ENCODE results near the gene TAOK1. TPM values are rescaled to one million over a fixed set of nuclear protein-coding genes. Genes with fewer than 3 reads are reported as not detected.

Gene TAOK1
- total RNA-seq, 1 donor from 2014 or later = 87.1 TPM

DNA sequence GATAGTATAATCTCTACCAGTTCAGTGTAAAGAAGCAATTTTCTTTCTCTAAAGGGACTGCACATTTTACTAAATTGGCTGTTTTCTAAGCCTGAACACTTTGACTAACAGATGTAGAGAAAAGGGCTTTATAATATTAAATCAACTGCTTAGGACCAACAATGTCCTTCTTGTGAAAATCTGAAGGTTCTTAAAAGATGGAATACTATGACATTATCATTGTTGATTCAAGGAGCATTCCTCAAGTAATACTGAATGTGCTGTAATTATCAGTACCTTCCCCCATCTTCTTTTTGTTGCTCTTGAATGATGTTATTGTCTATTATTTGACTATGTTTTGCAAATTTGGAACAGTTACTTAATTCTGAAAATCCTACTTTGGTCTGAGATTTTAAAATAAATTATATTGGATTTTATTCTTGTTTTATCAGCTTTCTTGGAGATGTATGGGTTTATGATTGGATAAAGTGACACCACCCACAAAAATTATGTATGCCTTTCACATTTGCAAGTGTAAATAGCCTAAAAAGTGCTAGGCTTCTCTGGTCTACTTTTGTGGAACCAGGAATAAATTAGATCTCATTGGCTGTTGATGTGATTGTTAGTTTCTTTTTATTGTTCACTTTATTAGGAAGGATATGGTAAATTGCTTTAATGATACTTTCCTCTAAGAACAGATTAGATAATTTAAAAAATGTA lies 53.0 kb downstream of the TAOK1 start:
- Mint-ChIP-seq H3K27me3 (ENCODE audit: low read depth) (no peaks in the 10 kb centered on the region), H3K4me1 (ENCODE audit: low read depth) (peaks cover 59% of the 10 kb centered on the region), H3K4me3 (ENCODE audit: unreplicated experiment) (no peak overlapping the region), H3K36me3 (ENCODE audit: low read depth) (peaks cover 1% of the 10 kb centered on the region), H3K27ac (ENCODE audit: unreplicated experiment) (no peak overlapping the region), H3K9me3 (ENCODE audit: low read depth) (no peaks in the 10 kb centered on the region)
- DNase-seq (ENCODE audit: low spot score) = no peak
- TF ChIP-seq, protein P1, sequence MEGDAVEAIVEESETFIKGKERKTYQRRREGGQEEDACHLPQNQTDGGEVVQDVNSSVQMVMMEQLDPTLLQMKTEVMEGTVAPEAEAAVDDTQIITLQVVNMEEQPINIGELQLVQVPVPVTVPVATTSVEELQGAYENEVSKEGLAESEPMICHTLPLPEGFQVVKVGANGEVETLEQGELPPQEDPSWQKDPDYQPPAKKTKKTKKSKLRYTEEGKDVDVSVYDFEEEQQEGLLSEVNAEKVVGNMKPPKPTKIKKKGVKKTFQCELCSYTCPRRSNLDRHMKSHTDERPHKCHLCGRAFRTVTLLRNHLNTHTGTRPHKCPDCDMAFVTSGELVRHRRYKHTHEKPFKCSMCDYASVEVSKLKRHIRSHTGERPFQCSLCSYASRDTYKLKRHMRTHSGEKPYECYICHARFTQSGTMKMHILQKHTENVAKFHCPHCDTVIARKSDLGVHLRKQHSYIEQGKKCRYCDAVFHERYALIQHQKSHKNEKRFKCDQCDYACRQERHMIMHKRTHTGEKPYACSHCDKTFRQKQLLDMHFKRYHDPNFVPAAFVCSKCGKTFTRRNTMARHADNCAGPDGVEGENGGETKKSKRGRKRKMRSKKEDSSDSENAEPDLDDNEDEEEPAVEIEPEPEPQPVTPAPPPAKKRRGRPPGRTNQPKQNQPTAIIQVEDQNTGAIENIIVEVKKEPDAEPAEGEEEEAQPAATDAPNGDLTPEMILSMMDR (IDR thresholded peaks at IDR 0.05) = no peak

DNA sequence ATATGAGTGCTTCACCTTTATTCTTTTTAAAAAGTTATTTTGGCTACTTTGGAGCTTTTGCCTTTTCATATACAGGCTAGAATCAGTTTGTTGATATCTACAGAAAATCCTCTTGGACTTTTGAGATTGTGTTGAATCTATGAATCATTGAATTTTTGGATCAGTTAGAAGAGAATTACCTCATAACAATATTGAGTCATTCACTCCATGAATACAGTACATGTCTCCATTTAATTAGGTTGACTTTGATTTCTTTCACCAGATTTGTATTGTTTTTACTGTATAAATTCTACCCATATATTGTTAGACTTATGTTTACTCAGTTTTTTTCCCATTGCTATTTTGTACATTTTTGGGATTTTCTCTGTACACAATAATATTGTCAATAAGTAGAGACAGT lies 54.4 kb downstream of the TAOK1 start:
- no peak for DNase-seq (ENCODE audit: low spot score)
- peaks cover 66% of the 10 kb centered on the region for H3K4me1 Mint-ChIP-seq (ENCODE audit: low read depth)
- H3K27ac Mint-ChIP-seq (ENCODE audit: unreplicated experiment) = peak overlapping the region; percentile 78
- no peaks in the 10 kb centered on the region for H3K27me3 Mint-ChIP-seq (ENCODE audit: low read depth)
- H3K36me3 Mint-ChIP-seq (ENCODE audit: low read depth) = peaks cover 1% of the 10 kb centered on the region
- no peaks in the 10 kb centered on the region for H3K9me3 Mint-ChIP-seq (ENCODE audit: low read depth)
- no peak overlapping the region for H3K4me3 Mint-ChIP-seq (ENCODE audit: unreplicated experiment)
- TF ChIP-seq, protein P1 (IDR thresholded peaks at IDR 0.05) = no peak

DNA sequence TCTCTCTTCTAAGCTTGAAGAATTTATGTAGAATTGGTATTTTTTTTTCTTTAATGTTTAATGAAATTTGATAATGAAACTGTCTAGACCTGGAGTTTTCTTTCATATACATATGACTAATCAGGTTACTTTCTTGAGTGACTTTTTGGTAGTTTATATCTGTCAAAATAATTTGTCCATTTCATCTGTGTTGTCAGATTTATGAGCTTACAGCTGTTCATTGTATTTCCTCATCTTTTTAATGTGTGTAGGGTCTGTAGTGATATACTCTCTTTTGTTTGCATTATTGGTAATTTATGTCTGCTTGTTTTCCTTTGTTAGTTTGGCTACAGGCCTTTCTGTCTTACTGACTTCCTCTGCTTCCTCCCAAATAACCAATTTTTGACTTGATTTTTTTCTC lies 55.7 kb downstream of the TAOK1 start:
- no peak for DNase-seq (ENCODE audit: low spot score)
- Mint-ChIP-seq H3K27me3 (ENCODE audit: low read depth) (no peaks in the 10 kb centered on the region), H3K27ac (ENCODE audit: unreplicated experiment) (peak overlapping the region; percentile 78), H3K9me3 (ENCODE audit: low read depth) (no peaks in the 10 kb centered on the region), H3K36me3 (ENCODE audit: low read depth) (peaks cover 1% of the 10 kb centered on the region), H3K4me3 (ENCODE audit: unreplicated experiment) (no peak overlapping the region), H3K4me1 (ENCODE audit: low read depth) (peaks cover 70% of the 10 kb centered on the region)
- TF ChIP-seq, protein P1 (IDR thresholded peaks at IDR 0.05) = no peak

DNA sequence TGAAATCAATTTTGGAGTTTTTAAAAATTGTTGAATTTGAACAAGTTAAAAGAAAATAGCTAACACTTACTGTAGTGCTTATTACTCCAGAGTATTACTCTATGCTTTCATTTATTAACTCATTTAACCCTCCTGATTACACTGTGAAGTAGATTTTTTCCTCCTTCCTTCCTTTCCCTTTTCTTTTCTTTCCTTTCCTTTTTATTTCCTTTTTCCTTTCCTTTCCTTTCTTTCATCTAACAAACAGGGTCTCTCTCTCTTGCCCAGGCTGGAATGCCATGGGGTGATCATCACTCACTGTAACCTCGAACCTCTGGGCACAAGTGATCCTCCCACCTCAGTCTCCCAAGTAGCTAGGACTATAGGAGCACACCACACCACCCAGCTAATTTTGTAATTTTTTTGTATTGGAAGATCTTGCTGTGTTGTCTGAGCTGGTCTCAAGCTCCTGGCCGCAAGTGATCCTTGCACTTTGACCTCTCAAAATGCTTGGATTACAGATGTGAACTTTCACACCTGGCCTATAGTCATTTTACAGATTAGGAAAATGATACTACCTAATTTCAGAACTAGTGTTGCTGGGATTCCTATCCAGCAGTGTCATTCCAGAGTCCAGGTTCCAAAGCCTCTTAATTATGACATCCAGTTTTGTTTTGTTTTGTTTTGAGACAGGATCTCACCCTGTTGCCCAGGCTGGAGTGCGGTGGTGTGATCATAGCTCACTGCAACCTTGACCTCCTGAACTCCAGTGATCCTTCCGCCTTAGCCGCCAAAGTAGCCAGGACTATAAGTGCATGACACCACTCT lies 59.9 kb downstream of the TAOK1 start:
- Mint-ChIP-seq H3K27ac (ENCODE audit: unreplicated experiment) (peak overlapping the region; percentile 45), H3K27me3 (ENCODE audit: low read depth) (no peaks in the 10 kb centered on the region), H3K4me1 (ENCODE audit: low read depth) (peaks cover 44% of the 10 kb centered on the region), H3K36me3 (ENCODE audit: low read depth) (peaks cover 9% of the 10 kb centered on the region), H3K4me3 (ENCODE audit: unreplicated experiment) (no peak overlapping the region), H3K9me3 (ENCODE audit: low read depth) (peaks cover 3% of the 10 kb centered on the region)
- TF ChIP-seq, protein P1 (IDR thresholded peaks at IDR 0.05) = no peak
- no peak for DNase-seq (ENCODE audit: low spot score)

DNA sequence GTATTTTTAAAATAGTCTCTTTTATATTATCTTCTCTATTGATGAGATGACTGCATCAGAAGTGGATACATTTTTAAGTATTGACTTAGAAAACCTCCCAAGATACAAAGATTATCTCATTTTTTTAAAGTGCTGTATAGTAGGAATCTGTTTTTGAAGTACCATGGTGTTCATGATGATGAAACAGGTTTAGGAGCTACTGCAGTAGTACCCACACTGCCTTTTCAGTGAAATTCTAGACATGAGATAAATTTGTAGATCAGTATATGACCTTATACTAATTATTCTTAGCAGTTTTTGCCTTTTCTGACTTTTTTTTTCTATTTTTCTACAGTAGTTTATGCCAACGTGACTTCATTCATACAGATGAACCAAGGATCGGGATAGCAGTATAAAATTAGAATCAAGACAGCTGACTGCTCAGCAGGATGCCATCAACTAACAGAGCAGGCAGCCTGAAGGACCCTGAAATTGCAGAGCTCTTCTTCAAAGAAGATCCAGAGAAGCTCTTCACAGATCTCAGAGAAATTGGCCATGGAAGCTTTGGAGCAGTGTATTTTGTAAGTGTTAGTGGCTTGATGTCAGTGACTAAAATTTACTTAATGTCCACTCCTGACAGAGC lies 61.1 kb downstream of the TAOK1 start:
- TF ChIP-seq, protein P1 (IDR thresholded peaks at IDR 0.05) = no peak
- no peak overlapping the region for H3K4me3 Mint-ChIP-seq (ENCODE audit: unreplicated experiment)
- no peak for DNase-seq (ENCODE audit: low spot score)
- no peaks in the 10 kb centered on the region for H3K27me3 Mint-ChIP-seq (ENCODE audit: low read depth)
- peaks cover 3% of the 10 kb centered on the region for H3K9me3 Mint-ChIP-seq (ENCODE audit: low read depth)
- H3K27ac Mint-ChIP-seq (ENCODE audit: unreplicated experiment) = peak overlapping the region; percentile 67
- peaks cover 9% of the 10 kb centered on the region for H3K36me3 Mint-ChIP-seq (ENCODE audit: low read depth)
- H3K4me1 Mint-ChIP-seq (ENCODE audit: low read depth) = peaks cover 33% of the 10 kb centered on the region
